ENCODE data around the gene SLC27A5.
"Not testable (repeated sequence)": the region's sequence is repeated elsewhere in the genome, so short reads cannot be mapped to it uniquely, and the experiment has no call there.

Gene SLC27A5

DNA sequence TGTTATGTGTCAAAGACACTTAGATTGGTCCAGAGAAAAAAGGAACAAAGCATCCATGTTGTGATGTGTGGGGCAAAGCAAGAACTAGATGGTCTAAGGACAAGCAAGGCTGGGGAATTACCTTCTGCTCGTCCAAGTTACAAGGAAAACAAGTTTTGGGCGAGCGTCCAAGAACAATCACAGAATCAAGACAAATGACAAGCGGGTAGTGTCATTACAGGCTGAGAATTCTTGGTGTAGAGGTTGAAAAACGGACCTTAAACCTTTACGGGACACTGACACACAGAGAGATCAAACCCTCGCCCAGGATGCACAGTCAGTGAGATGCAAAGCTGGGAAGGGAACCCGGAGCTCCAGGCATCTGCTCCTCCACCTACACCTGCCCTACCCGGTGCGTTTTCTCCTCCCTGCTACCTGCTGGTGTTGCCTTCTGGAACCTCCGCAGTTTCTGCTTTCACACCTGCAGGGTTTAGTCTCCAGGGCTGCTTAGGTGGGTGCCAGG lies 60.9 kb downstream of the SLC27A5 start:
- DNase-seq (ENCODE audit: low read depth, low spot score): no peak
- TF ChIP-seq, protein P1, sequence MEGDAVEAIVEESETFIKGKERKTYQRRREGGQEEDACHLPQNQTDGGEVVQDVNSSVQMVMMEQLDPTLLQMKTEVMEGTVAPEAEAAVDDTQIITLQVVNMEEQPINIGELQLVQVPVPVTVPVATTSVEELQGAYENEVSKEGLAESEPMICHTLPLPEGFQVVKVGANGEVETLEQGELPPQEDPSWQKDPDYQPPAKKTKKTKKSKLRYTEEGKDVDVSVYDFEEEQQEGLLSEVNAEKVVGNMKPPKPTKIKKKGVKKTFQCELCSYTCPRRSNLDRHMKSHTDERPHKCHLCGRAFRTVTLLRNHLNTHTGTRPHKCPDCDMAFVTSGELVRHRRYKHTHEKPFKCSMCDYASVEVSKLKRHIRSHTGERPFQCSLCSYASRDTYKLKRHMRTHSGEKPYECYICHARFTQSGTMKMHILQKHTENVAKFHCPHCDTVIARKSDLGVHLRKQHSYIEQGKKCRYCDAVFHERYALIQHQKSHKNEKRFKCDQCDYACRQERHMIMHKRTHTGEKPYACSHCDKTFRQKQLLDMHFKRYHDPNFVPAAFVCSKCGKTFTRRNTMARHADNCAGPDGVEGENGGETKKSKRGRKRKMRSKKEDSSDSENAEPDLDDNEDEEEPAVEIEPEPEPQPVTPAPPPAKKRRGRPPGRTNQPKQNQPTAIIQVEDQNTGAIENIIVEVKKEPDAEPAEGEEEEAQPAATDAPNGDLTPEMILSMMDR (IDR thresholded peaks at IDR 0.05; ENCODE audit: insufficient read depth, low read length, missing control alignments): no peak
- ChIA-PET CTCF (interaction anchor here (1.3 kb wide), 1 partner anchor 9 kb away, joined by 3 read pairs; no protein-coding TSS in a partner anchor), POLR2A (no interaction called here)
- peak overlapping the region; percentile 71 for H3K4me3 ChIP-seq (ENCODE audit: low read depth, low read length)

DNA sequence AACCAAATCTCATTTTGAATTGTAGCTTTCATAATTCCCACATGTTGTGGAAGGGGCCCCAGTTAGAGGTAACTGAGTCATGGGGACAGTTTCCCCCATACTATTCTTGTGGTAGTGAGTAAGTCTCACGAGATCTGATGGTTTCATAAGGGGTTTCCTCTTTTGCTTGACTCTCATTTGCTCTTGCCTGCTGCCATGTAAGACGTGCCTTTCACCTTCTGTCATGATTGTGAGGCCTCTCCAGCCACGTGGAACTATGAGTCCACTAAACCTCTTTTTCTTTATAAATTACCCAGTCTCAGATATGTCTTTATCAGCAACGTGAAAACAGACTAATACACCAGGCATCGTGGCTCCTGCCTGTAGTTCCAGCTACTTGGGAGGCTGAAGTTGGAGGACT lies 61.8 kb downstream of the SLC27A5 start:
- POLR2A ChIA-PET; DNase-seq (ENCODE audit: low read depth, low spot score); H3K4me3 ChIP-seq (ENCODE audit: low read depth, low read length); CTCF ChIA-PET: not testable (repeated sequence)

DNA sequence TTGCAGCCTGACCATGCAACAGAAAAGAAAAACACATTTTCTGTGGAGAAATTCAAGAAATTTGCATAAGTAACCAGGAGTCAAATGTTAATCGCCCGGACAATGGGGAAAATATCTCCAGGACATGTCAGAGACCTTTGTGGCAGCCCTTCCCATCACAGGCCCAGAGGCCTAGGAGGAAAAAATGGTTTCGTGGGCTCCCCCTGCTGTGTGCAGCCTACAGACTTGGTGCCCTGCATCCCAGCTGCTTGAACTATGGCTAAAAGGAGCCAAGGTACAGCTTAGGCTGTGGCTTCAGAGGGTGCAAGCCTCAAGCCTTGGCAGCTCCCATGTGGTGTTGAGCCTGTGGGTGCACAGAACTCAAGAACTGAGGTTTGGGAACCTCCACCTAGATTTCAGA lies 62.9 kb downstream of the SLC27A5 start:
- CTCF ChIA-PET: not testable (repeated sequence)

More for the DNA sequence above, 62.9 kb downstream of the SLC27A5 start:
- POLR2A ChIA-PET; H3K4me3 ChIP-seq (ENCODE audit: low read depth, low read length); DNase-seq (ENCODE audit: low read depth, low spot score): not testable (repeated sequence)
